ENCODE results near the gene ST13. TPM values are rescaled to one million over a fixed set of nuclear protein-coding genes. Genes with fewer than 3 reads are reported as not detected.
"Not testable (repeated sequence)": the region's sequence is repeated elsewhere in the genome, so short reads cannot be mapped to it uniquely, and the experiment has no call there.

Gene ST13
- total RNA-seq, 1 donor = 231 TPM

DNA sequence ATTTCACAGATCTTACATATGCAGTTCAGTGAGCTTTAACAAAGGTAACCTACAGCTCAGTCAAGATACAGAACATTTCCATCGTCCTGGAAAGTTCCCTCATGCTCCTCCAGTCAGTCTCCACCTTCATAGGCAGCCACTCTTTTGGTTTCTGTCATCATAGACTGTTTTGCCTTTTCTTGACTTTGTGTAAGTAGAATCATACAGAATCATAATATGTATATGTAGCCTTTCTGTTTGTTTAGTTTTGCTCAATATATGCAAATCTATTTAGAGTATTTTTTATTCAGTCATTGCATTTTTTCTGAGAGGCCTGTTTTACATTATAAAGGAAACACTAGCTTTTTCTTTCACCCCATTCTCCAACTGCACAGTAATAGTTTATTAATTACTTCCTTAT, 20.5 kb upstream of the ST13 start:
- Histone ChIP-seq H4K20me1 (ENCODE audit: insufficient read depth, low read length) (no peaks in the 10 kb centered on the region), H3K36me3 (ENCODE audit: insufficient read depth, low read length) (peaks cover 26% of the 10 kb centered on the region), H3K9me3 (ENCODE audit: low read depth, low read length) (no peaks in the 10 kb centered on the region), H3K4me2 (ENCODE audit: insufficient read depth, low read length) (no peak overlapping the region), H3K27me3 (ENCODE audit: insufficient read depth, low read length) (no peaks in the 10 kb centered on the region), H3K4me1 (ENCODE audit: insufficient read depth, low read length) (no peaks in the 10 kb centered on the region), H3K79me2 (ENCODE audit: insufficient read depth, low read length) (no peaks in the 10 kb centered on the region), H3K27ac (ENCODE audit: low read depth, low read length) (no peak overlapping the region), H2AFZ (ENCODE audit: low read length) (no peak overlapping the region), H3K4me3 (ENCODE audit: insufficient read depth, low read length) (no peak overlapping the region)
- DNase-seq (ENCODE audit: insufficient read length, low spot score, missing footprints) = no peak
- TF ChIP-seq CTCF (IDR thresholded peaks at IDR 0.05; ENCODE audit: extremely low read depth, low read depth, low read length) = no peak

DNA sequence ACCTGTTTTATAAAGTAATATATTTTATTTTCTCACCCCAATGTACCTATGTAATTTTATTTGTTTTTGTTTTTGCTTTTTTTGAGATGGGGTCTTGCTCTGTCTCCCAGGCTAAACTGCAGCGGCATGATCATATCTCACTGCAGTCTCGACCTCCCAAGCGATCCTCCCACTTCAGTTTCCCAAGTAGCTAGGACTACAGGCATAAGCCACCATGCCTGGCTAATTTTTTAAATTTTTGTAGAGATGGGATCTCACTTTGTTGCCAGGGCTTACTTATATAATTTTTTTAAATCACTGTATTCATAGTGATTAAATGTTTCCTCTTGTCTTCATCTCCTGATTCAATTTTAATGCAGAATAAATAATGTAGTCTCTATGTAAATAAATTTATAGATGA, 18.7 kb upstream of the ST13 start:
- H3K27ac ChIP-seq (ENCODE audit: low read depth, low read length) = no peak overlapping the region
- no peaks in the 10 kb centered on the region for H3K9me3 ChIP-seq (ENCODE audit: low read depth, low read length)
- no peak overlapping the region for H3K4me3 ChIP-seq (ENCODE audit: insufficient read depth, low read length)
- H3K4me2 ChIP-seq (ENCODE audit: insufficient read depth, low read length) = no peak overlapping the region
- H3K27me3 ChIP-seq (ENCODE audit: insufficient read depth, low read length) = no peaks in the 10 kb centered on the region
- H3K79me2 ChIP-seq (ENCODE audit: insufficient read depth, low read length) = no peaks in the 10 kb centered on the region
- no peak for DNase-seq (ENCODE audit: insufficient read length, low spot score, missing footprints)
- H2AFZ ChIP-seq (ENCODE audit: low read length) = no peak overlapping the region
- no peak for TF ChIP-seq CTCF (IDR thresholded peaks at IDR 0.05; ENCODE audit: extremely low read depth, low read depth, low read length)
- H4K20me1 ChIP-seq (ENCODE audit: insufficient read depth, low read length) = no peaks in the 10 kb centered on the region
- peaks cover 26% of the 10 kb centered on the region for H3K36me3 ChIP-seq (ENCODE audit: insufficient read depth, low read length)
- H3K4me1 ChIP-seq (ENCODE audit: insufficient read depth, low read length) = no peaks in the 10 kb centered on the region

DNA sequence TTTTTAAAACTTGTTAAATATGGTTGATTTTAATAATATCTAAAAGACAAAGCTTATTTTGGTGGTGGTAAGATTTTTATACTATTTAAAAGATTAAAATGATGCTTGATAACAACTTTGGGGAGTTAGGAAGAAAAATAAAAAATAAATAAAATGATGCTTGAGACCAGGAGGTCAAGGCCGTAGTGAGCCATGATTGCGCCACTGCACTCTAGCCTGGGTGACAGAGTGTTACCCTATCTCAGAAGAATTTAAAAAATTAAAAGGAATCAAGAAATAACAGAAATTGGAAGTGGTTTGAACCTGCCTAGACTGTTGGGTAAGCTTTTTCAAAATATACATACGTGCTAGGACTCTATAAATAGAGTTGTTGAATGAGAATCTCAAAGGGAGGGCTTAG, 17.6 kb upstream of the ST13 start:
- H4K20me1 ChIP-seq (ENCODE audit: insufficient read depth, low read length) = no peaks in the 10 kb centered on the region
- no peak overlapping the region for H3K27ac ChIP-seq (ENCODE audit: low read depth, low read length)
- H3K27me3 ChIP-seq (ENCODE audit: insufficient read depth, low read length) = no peaks in the 10 kb centered on the region
- no peak overlapping the region for H3K4me2 ChIP-seq (ENCODE audit: insufficient read depth, low read length)
- peaks cover 29% of the 10 kb centered on the region for H3K36me3 ChIP-seq (ENCODE audit: insufficient read depth, low read length)
- no peak overlapping the region for H3K4me3 ChIP-seq (ENCODE audit: insufficient read depth, low read length)
- H2AFZ ChIP-seq (ENCODE audit: low read length) = no peak overlapping the region
- no peaks in the 10 kb centered on the region for H3K9me3 ChIP-seq (ENCODE audit: low read depth, low read length)
- H3K4me1 ChIP-seq (ENCODE audit: insufficient read depth, low read length) = no peaks in the 10 kb centered on the region
- no peak for DNase-seq (ENCODE audit: insufficient read length, low spot score, missing footprints)
- no peaks in the 10 kb centered on the region for H3K79me2 ChIP-seq (ENCODE audit: insufficient read depth, low read length)
- no peak for TF ChIP-seq CTCF (IDR thresholded peaks at IDR 0.05; ENCODE audit: extremely low read depth, low read depth, low read length)

DNA sequence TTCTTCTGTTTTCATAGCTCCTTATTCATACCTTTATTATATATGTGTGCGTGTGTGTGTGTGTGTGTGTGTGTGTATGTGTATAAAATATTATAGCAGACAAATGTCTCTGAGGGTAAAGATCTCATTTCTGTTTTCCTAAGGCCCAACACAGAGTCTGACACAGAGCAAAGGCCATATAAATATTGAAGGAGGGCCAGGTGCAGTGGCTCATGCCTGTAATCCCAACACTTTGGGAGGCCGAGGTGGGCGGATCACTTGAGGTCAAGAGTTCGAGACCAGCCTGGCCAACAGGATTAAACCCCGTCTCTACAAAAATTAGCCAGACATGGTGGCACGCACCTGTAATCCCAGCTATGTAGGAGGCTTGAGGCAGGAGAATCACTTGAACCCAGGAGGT, 11.9 kb upstream of the ST13 start:
- not testable (repeated sequence) for H3K27me3 ChIP-seq (ENCODE audit: insufficient read depth, low read length); DNase-seq (ENCODE audit: insufficient read length, low spot score, missing footprints); H4K20me1 ChIP-seq (ENCODE audit: insufficient read depth, low read length); H2AFZ ChIP-seq (ENCODE audit: low read length); H3K27ac ChIP-seq (ENCODE audit: low read depth, low read length); H3K4me2 ChIP-seq (ENCODE audit: insufficient read depth, low read length); H3K9me3 ChIP-seq (ENCODE audit: low read depth, low read length); H3K4me1 ChIP-seq (ENCODE audit: insufficient read depth, low read length); H3K4me3 ChIP-seq (ENCODE audit: insufficient read depth, low read length)
- Histone ChIP-seq H3K79me2 (ENCODE audit: insufficient read depth, low read length) (peaks cover 39% of the 10 kb centered on the region), H3K36me3 (ENCODE audit: insufficient read depth, low read length) (peaks cover 25% of the 10 kb centered on the region)
